Kasumi-1 (cell line): ENCODE data around the gene LYVE1.
A peak's percentile ranks its signal among the peaks of the same experiment; 100 is the strongest.

Experiments used
- DNase-seq, 2 experiments: peaks; one replicate each; lab custom pipeline; 2025; lab: John Stamatoyannopoulos, UW

Gene LYVE1

DNA sequence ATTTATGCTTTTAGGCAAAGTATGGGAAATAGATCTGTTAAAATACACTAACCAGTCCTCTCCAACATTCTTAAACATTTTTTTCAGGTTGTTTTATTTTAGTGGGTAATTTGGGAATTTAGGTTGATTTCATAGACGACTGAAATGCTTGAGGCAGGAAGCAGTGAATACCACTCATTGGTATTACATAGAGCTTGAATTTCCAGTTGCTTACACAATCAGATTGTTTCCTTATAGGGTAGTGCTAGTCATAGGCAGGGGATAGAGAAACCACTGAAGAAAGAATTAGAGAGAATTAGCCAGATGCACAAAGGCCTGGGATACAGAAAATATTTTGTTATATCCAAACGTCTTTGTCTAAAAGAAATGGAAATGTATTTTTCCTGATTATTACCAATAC lies 23.9 kb upstream of the LYVE1 start:
- peak; percentile 82 to 88 for DNase-seq

GRCh38 chr11:10591741-10592140 lies 23.3 kb upstream of the LYVE1 start:
- DNase-seq: no peak

- no peak for DNase-seq
These were observed 21.9 kb upstream of the LYVE1 start for GRCh38 chr11:10590218-10590915.

DNA sequence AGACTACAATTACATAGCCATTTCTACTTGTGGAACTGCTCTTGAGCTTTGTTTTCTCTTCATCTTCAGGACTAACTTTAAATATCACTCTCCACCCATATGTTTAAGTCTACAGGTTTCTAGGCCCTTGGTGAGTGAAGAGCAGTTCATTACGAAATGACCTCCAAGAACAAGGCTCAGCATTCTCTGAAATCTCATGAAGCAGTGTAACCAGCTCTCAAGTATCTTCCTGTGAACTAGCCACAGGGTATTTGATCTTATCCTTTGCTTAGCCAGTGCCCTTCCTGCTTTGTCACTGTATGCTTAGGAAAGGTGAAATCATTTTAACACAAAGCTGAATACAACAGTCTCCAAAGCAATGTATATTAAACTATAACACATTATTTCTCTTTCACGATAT lies 20.4 kb upstream of the LYVE1 start:
- DNase-seq: no peak

- no peak for DNase-seq
These were observed 19.5 kb upstream of the LYVE1 start for GRCh38 chr11:10587995-10588394.

DNA sequence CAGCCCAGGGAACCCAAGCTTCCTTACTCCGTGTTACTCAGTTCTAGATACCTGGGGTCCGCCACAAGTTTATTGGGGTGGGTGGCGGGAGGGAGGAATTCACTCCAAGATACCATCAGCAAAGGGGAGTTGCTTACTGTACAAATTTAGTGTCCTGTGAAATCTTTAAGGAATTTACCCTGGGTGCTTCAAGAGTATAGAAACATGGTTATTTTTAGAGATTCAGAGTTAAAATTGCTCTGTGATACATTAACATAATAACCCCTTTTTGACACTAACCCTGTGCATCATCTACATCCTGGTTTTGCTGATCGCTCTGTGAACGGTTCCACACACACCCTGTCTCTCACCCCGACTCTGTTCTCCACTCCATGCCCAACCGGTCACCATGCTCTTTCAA lies 18.9 kb upstream of the LYVE1 start:
- DNase-seq: no peak

DNA sequence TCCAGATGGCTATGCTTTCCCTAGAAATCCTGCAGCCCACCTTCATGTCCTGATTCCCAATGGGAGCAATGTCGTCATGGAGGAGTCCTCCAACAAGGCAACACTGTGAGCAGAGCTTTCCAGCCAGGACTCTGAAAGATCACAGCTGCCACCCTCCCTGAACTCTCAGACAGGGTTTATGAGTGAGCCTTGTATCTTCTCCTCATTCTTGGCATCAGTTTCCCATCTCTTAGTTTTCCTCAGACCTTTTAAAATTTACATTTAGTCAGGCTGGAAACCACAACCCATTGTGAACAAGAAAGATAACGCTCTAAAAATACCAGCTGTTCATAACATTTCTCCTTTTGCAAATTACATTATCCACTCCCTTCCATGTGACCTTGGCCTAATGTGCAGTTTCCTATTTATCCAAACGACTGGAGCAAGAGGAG lies 15.6 kb upstream of the LYVE1 start:
- DNase-seq: peak; percentile 13 to 22

DNA sequence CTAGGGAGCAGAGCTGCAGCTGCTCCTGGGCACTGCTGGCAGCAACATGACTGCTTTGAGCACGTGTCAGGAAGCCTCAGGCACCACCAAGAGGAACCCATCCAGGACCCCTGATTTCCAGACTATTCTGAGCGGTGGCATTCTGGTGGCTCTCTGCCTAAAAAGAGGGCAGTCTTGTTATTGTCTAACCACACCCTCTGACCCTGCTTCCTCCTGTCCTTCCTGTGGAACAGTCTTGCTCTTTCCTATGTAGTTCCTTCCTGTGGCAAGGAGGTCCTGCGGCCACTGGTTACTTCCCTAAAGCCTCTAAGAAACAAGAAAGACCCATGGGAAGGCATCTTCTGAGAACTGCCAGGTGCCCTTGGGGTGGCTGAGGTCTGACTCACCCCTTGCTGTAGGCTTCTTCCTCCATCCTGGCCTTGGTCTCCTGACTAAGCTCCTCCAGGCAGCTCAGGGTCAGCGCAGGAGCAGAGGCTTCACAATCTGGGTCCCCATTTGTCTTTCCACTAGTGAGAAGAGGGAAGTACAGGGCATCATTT lies 13.1 kb upstream of the LYVE1 start:
- peak; percentile 86 to 93 for DNase-seq

DNA sequence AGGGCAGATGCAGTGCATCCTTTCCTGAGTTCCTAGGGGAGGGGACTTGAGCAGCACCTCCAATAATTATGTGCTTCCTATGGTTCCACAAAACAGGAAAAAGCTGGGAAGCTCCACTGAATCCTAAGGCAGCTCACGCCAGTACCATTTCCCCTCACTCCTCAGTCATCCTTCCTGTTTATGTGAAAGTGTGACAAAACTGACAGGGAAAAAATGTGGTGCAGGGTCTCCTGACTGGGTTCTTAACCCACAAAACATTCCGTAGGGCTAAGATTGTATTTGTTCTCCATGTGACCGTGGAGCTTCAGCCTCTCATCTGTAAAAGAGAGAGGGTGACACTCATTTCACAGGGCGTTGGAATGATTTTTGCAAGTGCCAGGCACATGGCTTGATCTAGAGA lies 12.2 kb upstream of the LYVE1 start:
- no peak for DNase-seq

DNA sequence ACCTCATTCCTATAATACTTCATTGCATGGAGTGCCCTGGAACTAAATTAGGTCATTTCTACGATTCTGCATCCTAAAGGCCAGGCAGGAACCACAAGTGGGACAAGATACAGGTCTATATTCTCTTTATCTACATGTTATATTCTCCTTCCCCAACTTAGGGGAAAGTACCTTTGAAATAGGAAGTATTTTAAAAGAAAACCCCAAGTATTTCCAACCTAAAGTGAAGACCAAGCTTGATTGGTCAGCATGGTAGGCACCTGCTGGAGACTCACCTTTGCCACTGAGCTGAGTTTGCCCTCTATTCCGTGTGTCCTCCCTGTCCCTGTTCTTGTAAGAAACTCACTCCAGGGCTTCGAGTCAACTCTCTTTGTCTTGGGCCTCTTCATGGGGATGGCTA lies 11.2 kb upstream of the LYVE1 start:
- DNase-seq: no peak

- DNase-seq: no peak
These were observed 7.6 kb upstream of the LYVE1 start for GRCh38 chr11:10576035-10576398.

- no peak for DNase-seq
These were observed 7.0 kb upstream of the LYVE1 start for GRCh38 chr11:10575346-10576034.

DNA sequence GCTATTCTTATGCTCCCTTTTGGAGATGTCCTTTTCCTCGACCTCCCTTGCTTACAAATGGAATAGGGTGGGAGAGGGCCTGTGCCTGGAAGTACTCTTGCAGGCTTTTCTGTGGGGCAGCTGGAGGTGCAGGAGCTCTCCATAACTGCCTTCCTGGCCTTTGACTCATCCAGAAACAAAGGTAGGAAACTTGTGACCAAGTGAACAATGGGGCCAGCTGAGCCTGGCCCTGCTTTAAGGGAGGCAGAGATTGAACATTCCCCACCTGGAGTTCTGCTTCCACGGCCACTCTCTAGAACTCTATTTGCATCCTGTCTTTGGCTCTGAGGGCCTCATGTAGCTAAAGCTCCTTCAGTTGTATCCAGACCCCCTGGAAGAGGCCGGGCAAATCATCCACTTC lies 5.1 kb upstream of the LYVE1 start:
- no peak for DNase-seq

DNA sequence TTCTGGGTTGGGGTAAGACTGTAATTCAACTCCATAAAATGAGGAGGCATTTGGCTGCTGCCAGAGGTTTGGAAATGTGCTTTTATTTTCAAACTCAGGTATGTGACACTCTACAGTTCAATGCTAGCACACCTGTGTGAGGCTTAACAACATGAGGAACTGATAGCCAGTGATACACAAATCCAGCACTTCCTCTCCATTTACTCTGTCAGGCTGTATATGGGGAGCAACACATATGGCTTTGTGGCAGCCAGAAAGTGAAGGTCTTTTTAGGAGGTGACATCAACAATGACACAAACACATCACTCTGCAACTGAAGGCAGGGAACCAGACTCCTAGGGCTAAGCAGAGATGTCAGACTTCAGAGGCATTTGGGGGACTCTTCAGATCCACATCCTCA lies 4.6 kb upstream of the LYVE1 start:
- no peak for DNase-seq

GRCh38 chr11:10572533-10572932 lies 4.1 kb upstream of the LYVE1 start:
- no peak for DNase-seq

GRCh38 chr11:10567446-10567845 lies 1.0 kb downstream of the LYVE1 start:
- DNase-seq: no peak

DNA sequence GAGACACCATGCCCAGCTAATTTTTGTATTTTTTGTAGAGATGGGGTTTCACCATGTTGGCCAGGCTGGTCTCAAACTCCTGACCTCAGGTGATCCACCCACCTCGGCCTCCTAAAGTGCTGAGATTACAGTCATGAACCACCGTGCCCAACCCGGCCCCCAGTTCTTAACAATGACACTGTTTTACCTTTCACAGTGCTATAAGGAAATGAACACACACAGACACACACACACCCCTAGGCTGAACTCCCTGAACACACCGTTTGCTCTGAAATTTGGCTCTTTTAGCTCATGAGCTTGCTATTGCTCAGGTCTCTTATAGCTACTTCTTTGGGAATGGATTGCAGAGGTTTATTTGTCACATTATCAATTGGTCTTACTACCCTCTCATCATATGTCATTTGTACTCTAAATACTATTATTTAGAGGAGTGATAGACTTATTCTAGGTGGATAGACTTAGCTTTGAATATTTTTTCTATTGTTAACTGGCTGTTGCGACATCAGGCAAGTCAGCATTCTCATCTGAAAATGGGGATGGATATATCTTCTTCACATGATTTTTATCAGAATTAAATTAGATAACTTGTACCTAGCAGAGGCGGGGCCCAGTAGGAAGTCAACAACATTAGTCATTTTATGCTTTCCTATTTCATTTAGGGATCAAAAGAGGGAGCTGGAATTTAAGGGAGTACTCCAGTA lies 2.1 kb downstream of the LYVE1 start:
- no peak for DNase-seq

DNA sequence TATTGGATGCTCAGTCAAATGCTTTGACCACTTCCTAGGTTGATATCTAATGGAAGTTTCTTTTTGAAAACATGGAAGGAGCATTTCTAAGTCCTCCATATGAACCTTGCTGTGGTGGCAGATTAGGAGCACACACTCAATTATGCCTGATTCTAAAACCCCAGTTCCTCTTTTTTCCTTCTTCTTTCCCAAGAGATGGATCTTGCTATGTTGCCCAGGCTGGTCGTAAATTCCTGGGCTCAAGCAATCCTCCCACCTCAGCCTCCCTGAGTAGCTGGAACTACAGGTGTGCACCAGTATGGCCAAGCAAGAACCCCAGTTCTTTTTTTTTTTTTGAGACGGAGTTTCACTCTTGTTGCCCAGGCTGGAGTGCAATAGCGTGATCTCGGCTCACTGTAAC lies 3.0 kb downstream of the LYVE1 start:
- DNase-seq: peak in 1 of 2 experiments; percentile 9

DNA sequence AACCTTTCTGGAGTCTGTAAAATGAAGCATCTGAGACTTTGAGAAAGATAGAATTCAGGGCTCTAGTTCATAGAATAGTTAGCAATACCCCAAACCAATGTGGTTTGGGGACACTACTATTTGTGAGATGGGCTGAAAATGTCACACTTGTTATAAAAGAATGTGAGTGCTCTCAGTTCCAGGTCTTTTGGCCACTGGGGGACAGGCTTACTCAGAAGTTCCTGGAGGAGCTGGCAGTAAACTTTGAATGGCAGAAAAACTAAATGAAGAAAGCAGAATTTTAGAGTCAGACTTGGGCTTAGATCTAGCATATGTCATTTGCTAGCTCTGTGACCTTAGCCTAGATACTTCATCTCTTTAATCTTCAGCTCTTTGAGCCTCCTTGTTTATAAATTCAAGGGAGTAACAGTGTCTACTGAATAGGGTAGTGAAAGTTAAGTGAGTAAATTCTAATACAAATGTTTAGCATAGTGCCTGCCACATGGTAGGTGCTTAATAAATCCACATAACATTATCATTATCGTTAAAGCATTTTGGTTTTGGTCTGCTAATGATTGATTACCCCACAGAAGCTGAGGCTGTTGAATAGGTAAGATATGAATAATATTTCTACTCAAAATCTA lies 3.7 kb downstream of the LYVE1 start:
- peak; percentile 24 to 41 for DNase-seq

GRCh38 chr11:10564030-10564429 lies 4.4 kb downstream of the LYVE1 start:
- no peak for DNase-seq

DNA sequence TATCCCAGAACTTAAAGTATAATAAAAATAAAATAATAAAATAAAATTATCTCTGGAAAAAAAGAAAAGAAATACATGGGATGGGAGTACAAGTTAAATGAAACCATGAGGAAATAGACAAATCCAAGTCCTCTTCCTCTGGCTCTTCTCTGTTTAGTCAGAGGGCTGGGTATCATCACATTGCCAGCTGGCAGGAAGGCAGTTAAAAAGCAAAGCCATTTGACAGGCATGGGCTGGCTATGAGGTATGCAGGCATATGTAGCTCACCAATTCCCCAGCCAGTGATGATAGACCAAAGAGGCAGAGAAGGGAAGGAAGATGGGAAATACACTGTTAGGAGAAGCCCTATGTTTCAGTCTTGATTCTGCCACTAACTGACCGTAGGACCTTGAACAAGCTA lies 6.5 kb downstream of the LYVE1 start:
- DNase-seq: no peak

GRCh38 chr11:10561043-10561818 lies 7.2 kb downstream of the LYVE1 start:
- no peak for DNase-seq
